Activated CD8-positive, alpha-beta memory T cell treated with anti-CD3 and anti-CD28 coated beads for 36 hours (primary cell): ENCODE results near the gene KRT32. TPM values are rescaled to one million over a fixed set of nuclear protein-coding genes. Genes with fewer than 3 reads are reported as not detected.

Experiments used
- CTCF ChIA-PET: fragments of 350-600 bp; sonication (Branson Sonifier 250); formaldehyde crosslinking; loops from one replicate; lab custom pipeline; 2021; ENCODE audit warnings: antibody characterized with exemption; lab: Charles Lee
- POLR2A ChIA-PET: fragments of 350-600 bp; sonication (Branson Sonifier 250); formaldehyde crosslinking; loops from one replicate; lab custom pipeline; 2021; ENCODE audit warnings: antibody characterized with exemption; lab: Charles Lee
- total RNA-seq, 2 experiments: library from RNA; stranded (reverse); gene quantifications; one replicate each; pipeline ENCODE4 v1.2.3, GENCODE V29; 2021

KRT32 gene
- total RNA-seq, 2 experiments from 2014 or later: not detected

DNA sequence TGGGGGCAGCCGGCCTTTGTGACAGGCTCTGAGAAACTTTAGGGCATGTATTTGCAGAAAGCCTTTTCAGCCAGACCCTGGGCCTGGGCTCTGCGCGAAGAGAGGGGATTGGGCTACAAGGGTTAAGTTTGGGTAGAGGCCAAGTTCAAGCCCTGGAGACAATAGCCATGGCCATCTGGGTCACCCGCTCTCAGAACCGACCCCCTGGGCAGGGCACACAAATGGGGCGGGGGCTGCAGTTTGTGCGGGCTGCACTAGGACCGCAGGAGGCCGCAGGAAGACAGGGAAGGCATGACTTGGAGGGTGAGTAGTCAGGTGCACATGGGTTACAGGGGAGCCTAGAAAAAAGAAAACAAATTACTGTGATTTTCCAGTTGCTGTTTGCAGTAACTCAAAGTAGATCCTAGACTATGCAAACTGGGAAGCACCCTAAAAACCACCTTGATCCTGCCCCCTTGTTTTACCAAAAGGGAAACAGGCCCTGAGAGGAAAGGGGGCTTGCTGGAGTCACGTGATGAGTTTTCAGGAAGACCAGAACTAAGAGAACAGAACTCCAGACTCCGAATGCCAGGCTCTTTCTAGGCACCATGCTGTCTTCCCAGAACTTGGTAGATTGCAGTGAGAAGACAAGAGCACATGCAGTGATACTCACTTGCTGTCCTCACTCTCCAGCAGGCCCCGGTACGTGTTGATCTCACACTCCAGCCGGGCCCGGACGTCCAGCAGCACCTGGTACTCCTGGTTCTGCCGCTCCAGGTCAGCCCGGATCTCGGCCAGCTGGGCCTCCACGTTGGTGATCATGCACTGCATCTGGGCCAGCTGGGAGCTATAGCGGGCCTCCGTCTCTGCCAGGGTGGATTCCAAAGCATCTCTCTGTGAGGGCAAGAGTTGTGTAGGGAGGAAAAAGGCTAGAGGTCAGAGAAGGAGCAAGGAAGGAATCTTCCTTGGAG lies 10.0 kb upstream of the KRT32 start:
- POLR2A ChIA-PET: no interaction called here
- CTCF ChIA-PET: no interaction called here

GRCh38 chr17:41475421-41475820 lies 8.2 kb upstream of the KRT32 start:
- POLR2A ChIA-PET: no interaction called here
- CTCF ChIA-PET: no interaction called here

DNA sequence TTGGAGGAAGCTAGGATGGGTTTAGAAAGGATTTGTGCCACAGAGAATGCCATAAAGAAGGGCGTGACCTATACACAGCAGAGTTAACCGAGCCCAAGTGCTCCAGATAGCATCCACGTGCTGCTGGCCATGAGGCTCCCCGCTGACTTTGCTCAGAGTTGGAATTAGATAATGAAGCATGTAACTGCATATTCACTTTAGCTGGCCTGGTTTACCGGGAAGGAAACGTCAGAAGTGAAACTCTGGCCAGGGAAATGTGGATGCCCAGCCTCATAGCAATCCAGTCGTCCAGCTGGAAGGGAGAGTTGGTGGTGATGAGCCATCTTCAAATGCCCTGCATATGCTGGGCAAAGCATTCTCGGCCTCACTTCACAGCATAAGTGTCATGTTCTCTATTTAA lies 7.7 kb upstream of the KRT32 start:
- POLR2A ChIA-PET: no interaction called here
- CTCF ChIA-PET: no interaction called here

DNA sequence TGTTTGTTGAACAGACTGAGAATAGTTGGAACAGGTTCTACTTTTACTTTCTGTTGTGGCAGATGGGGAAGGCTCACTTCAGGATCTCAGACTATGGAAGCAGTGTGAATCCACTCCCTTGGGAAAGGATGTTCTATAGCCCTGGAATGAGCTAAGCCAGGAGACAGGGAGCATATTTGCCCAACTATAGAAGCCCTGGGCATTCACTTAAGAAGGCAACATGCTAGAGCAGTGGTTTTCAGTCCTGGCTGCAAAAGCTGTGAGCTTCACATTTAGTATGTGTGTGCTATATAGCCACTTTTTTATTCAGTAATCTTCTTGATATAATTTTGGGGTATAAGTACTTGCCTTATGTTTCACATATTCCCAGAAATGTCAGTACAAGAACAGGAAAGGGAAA lies 1.2 kb upstream of the KRT32 start:
- CTCF ChIA-PET: interaction anchor here (1.0 kb wide), 1 partner anchor 180 kb away, joined by 3 read pairs; no protein-coding TSS in a partner anchor
- POLR2A ChIA-PET: no interaction called here

- CTCF ChIA-PET: no interaction called here
- POLR2A ChIA-PET: no interaction called here
Measured at GRCh38 chr17:41467561-41467960, 375 bp upstream of the KRT32 start.

DNA sequence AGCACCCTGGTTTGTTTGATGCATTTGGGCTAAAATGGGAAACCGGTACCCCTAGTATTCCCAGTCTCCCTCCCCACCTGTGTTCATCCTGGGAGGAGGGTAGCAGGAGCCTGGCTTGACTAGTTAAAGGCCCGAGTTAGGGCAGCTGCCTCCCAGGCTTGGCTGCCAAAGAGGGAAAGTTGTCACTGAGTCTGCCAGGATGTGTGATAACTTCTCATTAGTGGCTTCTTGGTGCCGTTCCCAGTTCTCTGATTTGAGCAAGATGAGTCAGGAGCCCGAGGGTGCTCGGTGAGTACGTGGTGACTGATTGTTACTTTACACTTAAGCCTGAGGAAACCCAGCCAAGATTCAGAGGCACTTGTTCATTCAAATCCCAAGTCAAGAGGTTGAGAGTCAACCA lies 2.5 kb downstream of the KRT32 start:
- ChIA-PET CTCF (no interaction called here), POLR2A (no interaction called here)

- ChIA-PET CTCF (no interaction called here), POLR2A (no interaction called here)
Measured at GRCh38 chr17:41464173-41464572, 3.0 kb downstream of the KRT32 start.

DNA sequence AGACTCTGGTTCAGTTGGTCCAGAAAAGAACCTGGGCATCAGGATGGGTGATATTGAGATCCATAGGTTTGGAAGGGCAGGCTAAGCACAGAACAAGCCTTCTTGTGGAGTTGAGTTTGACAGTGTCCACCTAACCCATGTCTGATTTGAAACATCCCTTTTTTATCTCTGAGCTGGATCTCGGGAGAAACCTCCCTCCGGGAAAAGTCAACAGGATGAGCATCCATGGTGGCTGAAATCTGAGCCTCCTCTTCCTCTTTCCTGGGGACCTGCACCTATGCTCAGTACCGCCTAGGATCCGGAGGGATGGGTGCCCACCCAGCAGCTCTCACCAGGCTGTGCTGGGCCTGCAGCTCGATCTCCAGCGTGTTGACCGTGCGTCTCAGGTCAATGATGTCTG lies 3.4 kb downstream of the KRT32 start:
- CTCF ChIA-PET: no interaction called here

DNA sequence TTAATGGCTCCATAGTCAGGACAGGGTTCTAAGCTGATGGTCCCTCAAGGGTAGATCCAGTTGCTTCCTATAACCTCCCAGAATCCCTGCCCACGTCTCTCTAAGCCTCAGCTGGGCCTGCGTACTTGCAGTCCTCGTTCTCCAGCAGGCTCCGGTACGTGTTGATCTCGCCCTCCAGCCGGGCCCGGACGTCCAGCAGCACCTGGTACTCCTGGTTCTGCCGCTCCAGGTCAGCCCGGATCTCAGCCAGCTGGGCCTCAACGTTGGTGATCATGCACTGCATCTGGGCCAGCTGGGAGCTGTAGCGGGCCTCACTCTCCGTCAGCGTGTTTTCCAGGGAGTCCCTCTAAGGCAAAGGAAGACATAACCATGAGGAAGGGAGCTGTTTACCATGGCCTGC lies 4.5 kb downstream of the KRT32 start:
- CTCF ChIA-PET: no interaction called here
- POLR2A ChIA-PET: no interaction called here

More for the DNA sequence above, 3.4 kb downstream of the KRT32 start:
- POLR2A ChIA-PET: no interaction called here

DNA sequence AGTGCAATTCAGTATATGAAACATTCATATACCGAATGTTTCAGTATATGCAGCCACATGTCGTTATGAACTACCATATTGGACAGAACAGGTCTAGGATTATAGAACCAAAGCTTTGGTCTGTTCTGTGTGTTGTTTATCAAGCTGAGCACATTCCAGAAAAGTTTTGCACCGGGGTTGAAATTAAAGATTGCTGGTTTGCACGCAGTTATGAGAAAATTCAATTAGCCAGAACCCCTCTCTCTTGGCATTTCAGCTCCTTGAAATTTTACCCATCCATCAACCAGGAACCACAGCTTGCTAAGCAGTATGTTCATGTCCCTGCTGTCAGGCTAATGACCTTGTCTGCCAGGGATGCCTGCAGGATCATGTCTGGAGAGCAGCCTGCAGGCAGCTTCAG lies 9.5 kb downstream of the KRT32 start:
- CTCF ChIA-PET: no interaction called here
- POLR2A ChIA-PET: no interaction called here

GRCh38 chr17:41456204-41456603 lies 11.0 kb downstream of the KRT32 start:
- ChIA-PET CTCF (no interaction called here), POLR2A (no interaction called here)

GRCh38 chr17:41455236-41455635 lies 11.9 kb downstream of the KRT32 start:
- POLR2A ChIA-PET: no interaction called here
- CTCF ChIA-PET: no interaction called here

DNA sequence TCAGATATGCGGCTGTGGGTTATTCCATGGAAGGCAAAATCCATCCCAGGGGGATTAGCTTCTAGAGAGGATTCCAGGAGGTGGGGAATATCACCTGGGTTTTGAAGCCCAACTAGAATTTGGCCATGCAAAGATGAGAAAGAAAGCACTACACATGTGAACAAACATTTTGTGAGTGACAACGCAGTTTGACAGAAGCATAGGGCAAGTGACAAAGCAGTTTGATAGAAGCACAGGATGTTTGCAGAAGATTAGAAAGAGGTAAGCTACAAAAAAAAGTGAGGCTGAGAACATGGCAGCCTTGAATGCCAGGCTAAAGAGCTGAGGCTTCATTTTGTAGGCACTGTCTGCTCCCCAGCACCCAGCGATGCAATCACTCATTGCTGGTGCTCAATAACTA lies 14.1 kb downstream of the KRT32 start:
- ChIA-PET CTCF (no interaction called here), POLR2A (no interaction called here)

GRCh38 chr17:41452281-41452680 lies 14.9 kb downstream of the KRT32 start:
- CTCF ChIA-PET: no interaction called here
- POLR2A ChIA-PET: no interaction called here

DNA sequence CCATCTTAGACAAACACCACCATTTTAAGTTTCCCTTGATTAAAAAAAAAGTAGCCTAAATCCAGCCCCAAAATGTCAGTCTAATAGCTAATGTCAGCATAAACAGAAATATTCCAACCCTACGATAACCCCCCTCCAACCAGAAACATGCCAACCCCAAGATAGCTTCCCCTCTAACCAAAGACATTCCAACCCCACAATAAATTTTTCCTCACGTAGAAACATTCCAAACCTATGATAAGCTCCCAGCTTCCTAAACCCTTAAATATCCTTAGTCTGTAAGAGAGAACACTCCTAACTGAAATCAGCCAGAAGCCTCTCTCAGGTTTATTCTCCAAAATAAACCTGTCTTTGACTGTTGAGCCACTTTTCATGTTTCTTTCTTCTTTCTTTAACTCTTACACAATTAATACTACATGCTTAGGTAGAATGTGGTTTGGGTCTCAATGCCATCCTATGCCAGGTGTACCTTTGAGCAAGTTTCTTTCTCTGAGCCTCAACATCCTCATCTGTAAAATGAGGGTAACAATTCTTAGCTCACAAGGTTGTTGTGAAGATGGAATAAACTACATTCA lies 15.9 kb downstream of the KRT32 start:
- ChIA-PET POLR2A (no interaction called here), CTCF (no interaction called here)

- CTCF ChIA-PET: no interaction called here
- POLR2A ChIA-PET: no interaction called here
Measured at GRCh38 chr17:41449008-41449407, 18.2 kb downstream of the KRT32 start.

DNA sequence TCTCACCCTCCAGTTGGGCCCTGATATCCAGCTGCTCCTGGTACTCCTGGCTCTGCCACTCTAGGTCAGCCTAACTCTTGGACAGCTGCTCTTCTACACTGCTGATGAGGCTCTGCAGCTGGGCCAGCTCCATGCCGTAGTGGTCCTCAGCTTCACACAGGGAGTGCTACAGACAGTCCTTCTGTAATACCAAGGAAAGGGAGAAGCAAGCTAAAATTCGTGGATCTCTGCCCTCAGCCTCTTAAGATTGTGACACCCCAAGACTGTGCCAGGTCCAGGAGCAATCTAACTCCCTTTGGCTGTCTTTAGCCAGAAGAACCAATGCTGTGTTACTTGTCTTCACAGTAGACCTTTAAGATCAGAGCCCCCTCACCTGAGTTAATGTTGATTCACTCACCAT lies 18.7 kb downstream of the KRT32 start:
- ChIA-PET POLR2A (no interaction called here), CTCF (no interaction called here)

GRCh38 chr17:41446806-41447205 lies 20.4 kb downstream of the KRT32 start:
- ChIA-PET POLR2A (no interaction called here), CTCF (no interaction called here)

GRCh38 chr17:41444640-41445039 lies 22.5 kb downstream of the KRT32 start:
- POLR2A ChIA-PET: no interaction called here
- CTCF ChIA-PET: no interaction called here

- ChIA-PET CTCF (no interaction called here), POLR2A (no interaction called here)
Measured at GRCh38 chr17:41444186-41444585, 23.0 kb downstream of the KRT32 start.

GRCh38 chr17:41442739-41443138 lies 24.4 kb downstream of the KRT32 start:
- POLR2A ChIA-PET: no interaction called here
- CTCF ChIA-PET: no interaction called here
